GM03348 (cell line): ENCODE measurements around the gene KCNQ5.
"Not testable (repeated sequence)": the region's sequence is repeated elsewhere in the genome, so short reads cannot be mapped to it uniquely, and the experiment has no call there.

Source experiments
- DNase-seq: peaks from one replicate; pipeline ENCODE4 v3.0.0; 2012; ENCODE audit warnings: low spot score

The KCNQ5 gene

DNA sequence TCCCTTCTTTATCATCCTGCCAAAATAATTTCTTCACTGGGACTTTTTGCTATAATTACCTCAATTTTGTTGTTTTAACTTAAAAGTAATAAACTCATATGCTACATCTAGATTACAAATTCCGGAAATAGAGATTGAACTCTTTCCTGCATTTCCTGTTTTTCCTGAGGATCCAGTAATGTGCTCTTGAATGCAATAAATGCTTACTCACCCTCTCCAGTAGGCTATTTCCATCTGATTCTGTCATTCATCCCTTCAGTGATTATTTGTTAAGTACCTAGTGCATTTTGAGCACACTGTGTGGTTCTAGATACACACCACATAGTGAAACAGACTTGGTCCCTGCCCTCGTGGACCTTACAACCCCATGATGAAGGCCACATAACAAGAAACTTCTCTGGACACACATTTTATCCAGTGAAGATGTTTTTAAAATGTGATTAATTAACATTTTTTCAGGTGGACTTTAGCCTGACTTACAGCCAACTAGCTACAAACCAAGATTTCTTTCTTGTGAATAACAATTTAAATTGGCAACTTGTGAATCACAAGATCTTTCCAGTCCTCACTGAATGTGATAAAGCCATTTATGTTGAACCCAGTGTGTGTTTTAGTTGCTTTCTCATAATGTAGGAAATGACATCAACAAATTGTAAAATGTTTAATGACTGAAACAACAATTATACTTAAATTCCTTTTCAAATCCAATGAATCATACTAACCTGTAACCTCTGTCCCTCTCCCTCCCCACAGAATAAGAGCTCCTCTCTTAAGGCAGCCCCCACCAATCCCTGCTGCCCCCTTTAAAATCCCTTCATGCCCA lies 331.2 kb downstream of the KCNQ5 start:
- no peak for DNase-seq

DNA sequence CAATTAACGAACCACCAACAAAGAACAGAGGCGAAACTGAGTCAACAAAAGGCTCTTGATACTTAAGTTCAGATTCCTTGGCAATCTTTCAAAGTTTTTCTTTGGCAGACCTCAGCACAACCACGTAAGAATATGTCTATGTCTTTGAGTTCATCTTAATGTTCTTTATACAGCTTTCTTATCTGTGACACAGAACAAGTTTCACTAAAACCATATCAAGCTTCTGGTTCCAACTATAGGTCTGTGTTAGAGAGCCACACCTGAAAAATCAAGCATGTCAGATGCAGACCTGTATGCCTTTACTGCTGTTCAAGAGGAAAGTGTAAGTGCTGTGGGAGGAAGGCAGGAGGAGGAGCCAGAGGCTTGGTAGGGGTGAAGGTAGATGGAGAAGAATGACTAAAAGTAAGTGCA lies 332.1 kb downstream of the KCNQ5 start:
- no peak for DNase-seq

DNA sequence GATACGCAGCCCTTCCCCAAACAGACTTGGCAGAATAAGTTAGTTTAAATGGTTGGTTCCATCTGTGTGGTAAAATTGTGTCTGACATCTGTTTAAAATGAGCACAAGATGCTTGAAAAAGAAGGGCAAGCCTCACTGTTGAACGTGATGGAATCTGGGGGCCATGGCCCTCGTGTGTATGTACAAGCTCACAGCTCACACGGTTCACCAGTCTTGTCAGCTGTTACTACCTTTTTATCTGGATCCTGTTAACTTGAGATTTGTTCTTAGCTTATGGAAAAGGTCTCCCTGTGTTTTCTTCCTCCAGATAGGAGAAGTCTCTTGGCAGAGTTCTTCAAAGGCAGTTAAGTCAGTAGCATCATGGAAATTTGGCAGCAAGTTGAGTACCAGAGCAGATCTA lies 332.9 kb downstream of the KCNQ5 start:
- DNase-seq, result no peak

DNA sequence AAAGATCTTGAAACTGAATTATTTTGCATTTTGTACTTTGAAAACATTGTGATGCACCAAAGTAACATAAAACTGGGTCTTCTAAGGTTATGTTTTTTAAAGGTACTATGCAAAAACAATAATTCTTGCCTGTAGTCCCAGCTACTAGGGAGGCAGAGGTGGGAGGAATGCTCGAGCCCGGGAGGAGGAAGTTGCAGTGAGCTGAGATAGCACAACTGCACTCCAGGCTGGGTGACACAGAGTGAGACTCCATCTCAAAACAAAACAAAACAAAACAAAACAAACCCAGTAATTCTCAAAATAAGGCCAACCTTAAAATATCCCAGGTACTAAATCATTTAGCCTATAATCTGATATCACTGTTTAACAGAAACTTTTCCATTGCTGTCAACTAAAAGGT lies 333.8 kb downstream of the KCNQ5 start:
- no peak for DNase-seq

DNA sequence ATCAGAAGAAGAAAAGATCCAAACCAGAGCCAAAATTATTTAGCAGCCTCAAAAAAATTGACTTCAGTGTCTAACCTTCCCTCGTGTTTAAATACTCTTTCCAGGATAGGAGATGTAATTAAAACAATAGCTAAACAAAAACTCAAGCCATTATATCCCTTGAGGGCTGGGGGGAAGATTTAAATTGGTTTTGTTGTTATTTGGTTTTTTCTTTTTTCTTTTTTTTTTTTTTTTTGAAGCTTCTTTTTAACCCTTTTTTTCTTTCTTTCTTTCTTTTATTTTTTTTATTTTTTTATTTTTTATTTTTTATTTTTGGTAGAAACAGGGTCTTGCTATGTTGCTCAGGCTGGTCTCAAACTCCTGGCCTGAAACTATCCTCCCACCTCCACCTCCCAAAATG lies 334.4 kb downstream of the KCNQ5 start:
- DNase-seq, result no peak

DNA sequence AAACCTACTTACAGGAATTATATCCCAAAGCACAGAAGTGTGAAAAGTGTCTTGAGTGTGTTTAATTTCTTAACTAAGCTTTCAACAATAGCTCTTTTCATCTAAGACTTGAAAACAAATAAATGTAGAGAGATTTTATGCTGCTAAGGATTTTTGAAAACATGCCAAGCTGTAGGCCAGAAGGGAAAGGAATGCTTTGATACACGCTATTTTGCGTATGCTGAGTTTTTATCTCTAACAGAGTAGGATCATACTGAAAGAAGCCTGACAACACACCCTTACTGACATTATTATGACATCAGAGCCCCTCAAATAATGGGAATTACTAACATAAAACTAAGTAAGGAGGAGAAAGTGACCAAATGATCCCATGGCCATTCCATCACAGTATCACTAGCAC lies 338.0 kb downstream of the KCNQ5 start:
- DNase-seq, result no peak

DNA sequence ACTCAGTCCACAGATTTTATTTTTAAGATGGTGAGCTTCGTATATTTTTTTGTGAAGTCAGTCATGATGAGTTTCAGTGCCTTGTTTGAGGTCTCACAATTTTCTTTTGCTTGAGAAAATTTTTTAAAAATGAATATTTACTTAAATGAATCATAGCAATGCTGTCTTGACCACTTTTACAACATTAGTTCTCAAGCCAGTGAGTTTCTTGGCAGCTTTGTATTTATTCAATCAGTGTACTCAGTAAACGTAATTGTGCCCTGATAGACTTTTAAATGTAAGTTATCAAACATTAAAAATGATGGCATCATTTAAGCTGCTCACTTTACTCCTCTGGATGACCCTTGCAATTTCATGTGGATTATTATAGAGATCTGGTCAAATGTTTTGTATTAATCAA lies 342.1 kb downstream of the KCNQ5 start:
- DNase-seq, result no peak

DNA sequence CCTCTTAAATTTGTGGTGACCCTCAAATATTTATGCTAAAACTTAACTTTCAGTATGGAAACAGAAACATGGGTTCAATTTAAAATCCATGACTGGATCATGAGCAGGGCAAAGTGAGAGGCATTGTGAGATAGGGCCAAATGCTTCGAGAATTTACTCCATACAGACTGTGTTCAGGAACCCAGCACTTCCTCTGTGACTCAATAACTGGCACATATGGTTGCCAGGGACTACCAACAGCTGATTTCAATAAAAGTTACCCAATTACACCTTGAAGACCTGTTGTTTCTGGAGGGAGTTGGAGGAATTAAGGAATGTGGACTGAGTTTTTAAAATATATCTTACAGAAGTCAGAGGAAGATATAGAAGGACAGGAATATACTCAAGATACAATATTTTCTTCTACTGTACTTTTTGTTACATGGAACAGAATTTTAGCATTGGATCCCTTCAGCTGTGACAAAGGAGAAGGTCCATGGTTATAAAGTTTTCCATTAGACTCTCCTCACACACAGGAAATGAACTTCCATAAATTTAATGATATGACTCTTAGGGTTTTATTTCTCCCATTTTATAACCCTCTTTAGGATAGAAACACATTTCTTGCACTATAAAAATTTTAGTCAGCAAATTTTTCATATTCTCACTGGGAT lies 344.9 kb downstream of the KCNQ5 start:
- peak; percentile 14 for DNase-seq

DNA sequence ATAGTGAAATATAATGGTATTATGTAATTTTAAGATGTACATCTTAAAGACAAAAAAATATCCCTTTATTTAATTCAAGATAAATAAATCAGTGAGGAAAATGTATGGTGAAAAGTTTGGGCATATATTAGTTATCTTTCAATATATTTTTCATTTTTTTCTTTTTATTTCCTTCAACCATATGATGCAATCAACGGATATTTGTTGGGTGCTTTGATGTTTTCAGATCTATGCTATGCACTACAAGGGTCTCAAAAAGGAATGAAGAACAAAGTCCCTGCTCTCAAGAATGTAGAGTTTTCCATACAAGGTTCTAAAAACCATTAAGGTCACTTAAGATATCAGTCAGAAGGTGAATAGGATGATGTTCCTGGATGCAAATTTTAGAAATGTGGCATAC lies 345.5 kb downstream of the KCNQ5 start:
- no peak for DNase-seq

DNA sequence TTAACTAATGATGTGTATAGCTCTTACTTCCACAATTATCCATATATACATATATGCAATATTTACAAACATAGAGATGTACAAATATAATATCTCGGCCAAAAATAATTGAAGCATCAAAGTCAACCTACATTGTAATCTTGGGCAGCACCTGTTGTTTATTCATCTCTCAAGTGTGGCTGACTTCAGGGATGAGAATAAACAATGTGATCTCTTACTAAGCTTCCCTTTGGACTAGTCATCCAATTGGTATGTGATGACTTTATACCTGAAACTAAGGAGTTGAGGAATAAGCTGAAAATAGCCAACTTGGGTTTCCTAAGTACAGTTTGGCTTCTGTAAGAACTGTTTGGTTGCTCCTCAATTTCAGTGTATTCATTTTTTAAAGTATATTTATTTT lies 346.8 kb downstream of the KCNQ5 start:
- DNase-seq, result no peak

DNA sequence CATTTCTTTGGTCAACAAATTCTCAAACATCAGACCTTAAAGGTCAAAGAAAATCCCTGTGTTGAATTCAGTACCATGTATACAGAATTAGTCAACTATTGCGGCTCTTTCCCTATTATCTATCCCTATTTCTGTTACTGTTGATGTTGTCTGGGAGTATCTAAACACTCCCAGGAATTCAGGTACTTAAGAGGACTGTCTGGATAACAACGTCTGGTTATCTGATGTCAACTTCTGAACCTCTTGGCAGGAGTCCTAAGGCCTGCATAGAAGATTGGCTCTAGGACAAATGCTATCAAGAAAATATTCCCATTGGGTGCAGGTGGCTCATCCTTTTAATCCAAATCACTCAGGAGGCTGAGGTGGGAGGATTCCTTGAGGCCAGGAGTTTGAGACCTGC lies 347.8 kb downstream of the KCNQ5 start:
- no peak for DNase-seq

DNA sequence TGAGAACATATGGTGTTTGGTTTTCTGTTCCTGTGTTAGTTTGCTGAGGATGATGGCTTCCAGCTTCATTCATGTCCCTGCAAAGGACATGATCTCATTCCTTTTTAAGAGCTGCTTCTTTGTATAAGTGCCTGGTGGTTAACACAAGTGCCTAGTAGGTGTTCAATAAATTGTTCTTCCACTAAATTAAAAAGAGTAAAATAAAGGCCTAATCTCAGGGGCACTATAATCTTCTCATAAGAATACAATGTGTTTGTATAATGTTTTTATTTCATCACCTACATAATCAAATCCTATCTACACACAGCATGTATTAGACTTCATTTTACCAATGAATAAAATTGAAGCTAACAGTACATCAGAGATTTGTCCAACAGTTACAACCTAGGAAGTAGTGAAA lies 350.7 kb downstream of the KCNQ5 start:
- DNase-seq, result no peak

DNA sequence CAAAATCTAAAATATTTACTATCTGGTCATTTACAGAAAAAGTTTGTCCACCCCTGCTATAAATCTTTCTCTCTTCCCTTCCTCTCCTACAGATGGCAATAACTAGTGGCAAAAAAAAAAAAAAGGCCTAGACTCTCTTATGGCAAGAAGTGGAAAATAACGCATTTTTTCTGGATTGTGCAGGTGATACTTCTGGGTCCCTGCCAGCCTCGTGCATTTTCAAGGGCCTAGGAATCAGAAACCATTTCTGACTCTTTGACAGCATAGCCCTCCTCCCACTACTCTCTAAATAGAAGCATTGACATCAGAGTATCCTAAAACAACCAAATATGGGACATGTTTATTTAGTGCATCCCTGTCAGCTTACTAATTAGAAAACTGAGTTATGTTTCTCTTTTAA lies 352.4 kb downstream of the KCNQ5 start:
- no peak for DNase-seq

DNA sequence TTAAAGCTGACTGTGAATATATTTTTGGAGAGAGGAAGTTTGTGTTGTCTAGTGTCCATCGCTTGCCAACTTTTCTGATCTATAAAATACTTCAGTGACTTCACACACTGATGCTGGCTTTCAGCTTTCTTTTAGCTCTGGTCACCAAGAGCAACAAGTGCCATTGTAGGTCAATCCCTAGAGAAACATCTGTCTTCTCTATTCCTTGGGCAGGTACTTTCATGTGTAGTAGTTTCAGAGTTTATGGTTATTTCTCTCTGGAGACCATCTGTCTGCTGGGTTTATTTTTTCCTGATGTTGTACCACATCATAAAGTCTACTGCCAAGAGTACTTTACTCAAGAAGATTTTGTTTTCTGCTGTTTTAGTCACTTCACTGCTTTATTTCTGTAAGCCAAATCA lies 353.5 kb downstream of the KCNQ5 start:
- no peak for DNase-seq

DNA sequence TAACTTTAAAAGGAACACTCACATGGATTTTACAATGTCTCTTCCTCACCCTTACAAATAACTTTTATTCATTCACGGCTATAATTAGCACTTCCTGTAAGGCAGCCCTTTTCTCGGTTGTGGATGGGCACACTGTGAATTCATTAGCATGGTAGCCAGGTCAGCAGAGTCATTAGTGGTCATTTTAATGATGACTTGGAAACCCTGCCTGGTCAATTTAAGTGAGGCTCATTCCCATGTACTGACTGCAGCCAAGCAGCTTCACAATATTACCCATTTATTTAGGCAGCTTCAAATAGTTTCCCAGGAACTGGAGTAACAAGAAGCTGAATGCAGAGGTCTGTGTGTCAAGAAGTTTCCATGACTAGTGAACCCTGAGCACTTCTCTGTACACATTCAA lies 354.6 kb downstream of the KCNQ5 start:
- DNase-seq, result no peak

DNA sequence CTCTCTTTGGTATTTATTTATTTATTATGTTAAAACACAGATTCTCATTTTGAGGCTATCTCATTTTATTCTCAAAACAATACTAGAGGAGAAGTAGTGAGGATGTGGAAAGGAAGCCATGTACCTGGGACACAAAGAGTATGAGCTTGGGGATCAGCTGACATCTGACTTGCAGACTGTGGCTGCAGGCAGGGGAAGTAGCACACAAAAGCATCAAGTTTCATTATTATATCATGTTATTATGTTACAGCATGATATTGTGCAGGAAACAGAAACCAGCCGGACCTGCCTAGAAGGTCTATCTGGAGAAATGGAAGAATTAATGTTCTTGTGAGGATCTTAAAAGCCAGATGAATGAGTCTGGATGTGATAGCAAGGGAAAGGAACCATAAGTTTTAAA lies 355.2 kb downstream of the KCNQ5 start:
- DNase-seq, result no peak

DNA sequence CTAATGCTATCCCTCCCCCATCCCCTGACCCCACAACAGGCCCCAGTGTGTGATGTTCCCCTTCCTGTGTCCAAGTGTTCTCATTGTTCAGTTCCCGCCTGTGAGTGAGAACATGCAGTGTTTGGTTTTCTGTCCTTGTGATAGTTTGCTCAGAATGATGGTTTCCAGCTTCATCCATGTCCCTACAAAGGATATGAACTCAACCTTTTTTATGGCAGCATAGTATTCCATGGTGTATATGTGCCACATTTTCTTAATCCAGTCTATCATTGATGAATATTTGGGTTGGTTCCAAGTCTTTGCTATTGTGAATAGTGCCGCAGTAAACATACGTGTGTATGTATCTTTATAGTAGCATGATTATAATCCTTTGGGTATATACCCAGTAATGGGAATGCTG lies 356.9 kb downstream of the KCNQ5 start:
- not testable (repeated sequence) for DNase-seq

DNA sequence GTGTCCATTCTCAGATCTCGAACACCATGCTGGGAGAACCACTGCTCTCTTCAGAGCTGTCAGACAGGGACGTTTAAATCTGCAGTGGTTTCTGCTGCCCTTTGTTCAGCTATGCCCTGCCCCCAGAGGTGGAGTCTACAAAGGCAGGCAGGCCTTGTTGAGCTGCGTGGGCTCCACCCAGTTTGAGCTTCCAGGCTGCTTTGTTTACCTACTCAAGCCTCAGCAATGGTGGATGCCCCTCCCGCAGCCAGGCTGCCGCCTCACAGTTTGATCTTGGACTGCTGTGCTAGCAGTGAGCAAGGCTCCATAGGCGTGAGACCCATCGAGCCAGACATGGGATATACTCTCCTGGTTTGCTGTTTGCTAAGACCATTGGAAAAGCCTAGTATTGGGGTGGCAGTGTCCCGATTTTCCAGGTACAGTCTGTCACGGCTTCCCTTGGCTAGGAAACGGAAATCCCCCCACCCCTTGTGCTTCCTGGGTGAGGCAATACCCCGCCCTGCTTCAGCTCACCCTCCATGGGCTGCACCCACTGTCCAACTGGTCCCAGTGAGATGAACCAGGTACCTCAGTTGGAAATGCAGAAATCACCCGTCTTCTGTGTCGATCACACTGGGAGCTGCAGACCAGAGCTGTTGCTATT lies 362.4 kb downstream of the KCNQ5 start:
- DNase-seq, result not testable (repeated sequence)

DNA sequence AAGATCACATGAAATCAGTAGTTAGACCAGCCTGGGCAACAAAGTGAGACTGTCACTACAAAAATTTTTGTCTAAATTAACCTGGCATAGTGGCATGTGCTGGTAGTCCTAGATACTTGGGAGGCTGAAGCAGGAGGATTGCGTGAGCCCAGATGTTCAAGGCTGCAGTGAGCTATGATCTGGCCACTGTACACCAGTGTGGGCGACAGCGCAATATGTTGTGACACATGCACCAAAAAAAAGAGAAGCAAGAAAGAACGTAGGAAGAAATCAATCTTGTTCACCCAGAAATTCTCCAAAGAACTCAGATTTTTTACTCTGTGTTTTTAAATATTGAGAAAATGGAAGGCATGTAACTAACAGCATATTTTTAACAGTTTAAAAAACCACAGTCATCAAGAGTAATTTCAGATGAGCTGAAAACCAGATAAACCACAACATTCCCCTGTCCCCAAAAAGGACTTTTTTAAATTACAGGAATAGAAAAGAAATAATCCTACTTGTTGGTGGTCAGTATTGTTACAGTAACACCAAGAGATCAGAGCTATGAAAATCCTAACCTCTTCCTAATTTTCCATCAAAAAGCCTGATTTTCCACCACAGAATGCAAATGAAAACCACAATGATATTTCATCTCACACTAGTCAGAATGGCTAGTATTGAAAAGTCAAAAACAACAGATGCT lies 363.3 kb downstream of the KCNQ5 start:
- DNase-seq, result peak; percentile 63

DNA sequence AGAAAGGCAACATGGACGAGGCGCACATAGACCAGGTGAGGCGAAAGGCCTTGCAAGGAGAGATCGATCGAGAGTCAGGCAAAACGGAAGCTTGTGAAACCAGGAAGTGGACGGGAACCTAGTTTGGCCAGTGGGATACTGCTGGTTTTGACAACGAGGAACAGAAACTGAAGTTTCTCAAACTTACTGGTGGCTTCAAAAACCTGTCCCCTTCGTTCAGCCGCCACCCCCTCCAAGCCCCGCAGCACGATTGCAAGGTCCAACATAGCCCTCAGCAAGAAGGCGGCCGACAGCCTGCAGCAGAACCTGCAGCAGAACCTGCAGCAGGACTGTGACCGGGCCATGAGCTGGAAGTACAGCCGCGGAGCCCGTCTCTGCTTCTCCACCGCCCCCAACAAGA lies 365.4 kb downstream of the KCNQ5 start:
- no peak for DNase-seq

DNA sequence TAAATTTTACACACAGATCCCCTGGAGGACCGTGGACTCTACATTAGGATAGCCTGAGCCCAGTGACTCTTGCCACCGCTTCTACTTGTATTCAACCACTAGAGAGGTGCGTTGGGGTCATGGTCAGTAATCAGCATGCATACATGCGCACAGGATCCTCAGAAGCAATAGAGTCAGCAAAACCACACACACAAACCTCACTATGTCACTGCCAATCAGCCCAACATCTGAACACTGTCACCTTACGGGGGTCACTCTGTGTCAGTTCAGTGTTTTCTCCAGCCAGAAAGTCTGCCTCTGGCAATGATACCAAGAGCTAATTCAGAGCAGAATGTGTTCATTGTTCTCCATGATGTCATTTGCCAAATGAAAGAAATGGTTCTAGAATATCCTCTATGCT lies 378.1 kb downstream of the KCNQ5 start:
- DNase-seq, result no peak

DNA sequence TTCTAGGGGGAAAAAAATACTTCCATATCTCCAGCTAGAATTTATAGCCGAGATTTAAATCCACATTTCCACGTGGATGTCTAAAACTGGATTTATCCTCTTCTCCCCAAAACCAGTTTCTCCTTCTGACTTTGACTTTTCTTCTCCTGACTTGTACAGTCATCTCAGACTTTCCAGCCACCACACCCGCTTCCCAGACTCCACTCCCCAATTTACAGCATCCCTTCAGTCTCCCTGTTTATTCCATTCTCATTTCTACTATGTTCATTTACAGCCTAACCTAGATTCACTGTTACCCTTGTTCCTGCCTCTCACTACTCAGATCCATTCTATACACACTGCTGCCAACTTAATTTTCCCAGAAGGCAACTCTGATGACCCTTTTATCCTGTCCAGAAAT lies 378.6 kb downstream of the KCNQ5 start:
- DNase-seq, result no peak

DNA sequence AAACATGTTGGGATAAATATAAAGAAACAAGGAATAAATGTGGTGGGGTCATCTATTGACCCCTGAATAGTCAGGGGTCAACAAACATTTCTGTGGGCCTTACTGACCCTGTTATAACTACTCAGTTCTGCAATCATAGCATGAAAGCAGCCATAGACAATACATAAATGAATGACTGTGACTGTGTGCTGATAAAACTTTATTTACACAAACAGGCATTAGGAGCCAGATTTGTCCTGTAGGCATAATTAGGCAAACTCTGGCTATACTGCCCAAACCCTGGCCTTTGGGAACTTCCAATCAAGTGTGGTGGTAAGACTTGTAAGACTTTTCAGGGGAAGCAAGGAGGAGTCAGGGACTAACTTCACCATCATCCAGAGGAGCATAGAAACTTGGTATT lies 380.7 kb downstream of the KCNQ5 start:
- DNase-seq, result no peak
